Activated CD4-positive, alpha-beta T cell treated with anti-CD3 and anti-CD28 coated beads, Interleukin-2, amount 50 U/mL, for 24 hours (primary cell): Measurements from ENCODE around the gene CETN2.
"Not testable (repeated sequence)": the region's sequence is repeated elsewhere in the genome, so short reads cannot be mapped to it uniquely, and the experiment has no call there.

ENCODE experiments used
- DNase-seq, 2 donors: peaks; one replicate each; pipeline ENCODE4 v3.0.0-alpha.2; 2020; ENCODE audit warnings: low read depth in 1 of 2, low spot score in 1 of 2

The CETN2 gene

GRCh38 chrX:152832520-152832919, 2.0 kb upstream of the CETN2 start:
- DNase-seq: no peak

GRCh38 chrX:152831391-152831790, 834 bp upstream of the CETN2 start:
- no peak for DNase-seq

GRCh38 chrX:152824841-152825374, 5.6 kb downstream of the CETN2 start:
- no peak for DNase-seq

GRCh38 chrX:152823657-152824056, 6.9 kb downstream of the CETN2 start:
- no peak for DNase-seq

- DNase-seq: no peak
Measured at GRCh38 chrX:152822383-152823086, 8.0 kb downstream of the CETN2 start.

- DNase-seq: no peak
Measured at GRCh38 chrX:152821145-152821765, 9.3 kb downstream of the CETN2 start.

- no peak for DNase-seq
Measured at GRCh38 chrX:152819732-152820131, 10.8 kb downstream of the CETN2 start.

GRCh38 chrX:152819266-152819665, 11.3 kb downstream of the CETN2 start:
- no peak for DNase-seq

- DNase-seq: no peak
Measured at GRCh38 chrX:152818356-152818755, 12.2 kb downstream of the CETN2 start.

- DNase-seq: no peak
Measured at GRCh38 chrX:152817078-152817764, 13.3 kb downstream of the CETN2 start.

- DNase-seq: no peak
Measured at GRCh38 chrX:152814048-152814447, 16.5 kb downstream of the CETN2 start.

- no peak for DNase-seq
Measured at GRCh38 chrX:152813206-152813605, 17.4 kb downstream of the CETN2 start.

GRCh38 chrX:152810403-152810802, 20.2 kb downstream of the CETN2 start:
- DNase-seq: no peak

GRCh38 chrX:152806035-152806434, 24.5 kb downstream of the CETN2 start:
- DNase-seq: no peak

- DNase-seq: no peak
Measured at GRCh38 chrX:152798945-152799344, 31.6 kb downstream of the CETN2 start.

GRCh38 chrX:152787062-152787461, 43.5 kb downstream of the CETN2 start:
- not testable (repeated sequence) for DNase-seq
